Measurements from ENCODE around the gene DPH7.
"Not testable (repeated sequence)": the region's sequence is repeated elsewhere in the genome, so short reads cannot be mapped to it uniquely, and the experiment has no call there.

The DPH7 gene

GRCh38 chr9:137605121-137606004 lies 26.6 kb upstream of the DPH7 start, which contains the start of gene ARRDC1:
TSS of gene ARRDC1 (plus strand) at chr9:137605686. CDS start at chr9:137605718, 32 bp downstream.
- Histone ChIP-seq H3K27me3 (ENCODE audit: control insufficient read depth, insufficient read depth, low read length) (peaks cover 33% of the 10 kb centered on the region), H3K4me1 (ENCODE audit: control insufficient read depth, insufficient read depth, low read length) (peaks cover 25% of the 10 kb centered on the region), H3K9me3 (ENCODE audit: control insufficient read depth, insufficient read depth, low read depth, low read length) (no peaks in the 10 kb centered on the region), H3K4me3 (ENCODE audit: low read depth, low read length) (peak within 1 kb of the TSS; percentile 88), H3K36me3 (ENCODE audit: control insufficient read depth, insufficient read depth, low read length) (no peaks in the 10 kb centered on the region), H3K9ac (ENCODE audit: low read length) (peak within 1 kb of the TSS; percentile 81), H3K27ac (ENCODE audit: low read depth, low read length) (no peak within 1 kb of the TSS)

DNA sequence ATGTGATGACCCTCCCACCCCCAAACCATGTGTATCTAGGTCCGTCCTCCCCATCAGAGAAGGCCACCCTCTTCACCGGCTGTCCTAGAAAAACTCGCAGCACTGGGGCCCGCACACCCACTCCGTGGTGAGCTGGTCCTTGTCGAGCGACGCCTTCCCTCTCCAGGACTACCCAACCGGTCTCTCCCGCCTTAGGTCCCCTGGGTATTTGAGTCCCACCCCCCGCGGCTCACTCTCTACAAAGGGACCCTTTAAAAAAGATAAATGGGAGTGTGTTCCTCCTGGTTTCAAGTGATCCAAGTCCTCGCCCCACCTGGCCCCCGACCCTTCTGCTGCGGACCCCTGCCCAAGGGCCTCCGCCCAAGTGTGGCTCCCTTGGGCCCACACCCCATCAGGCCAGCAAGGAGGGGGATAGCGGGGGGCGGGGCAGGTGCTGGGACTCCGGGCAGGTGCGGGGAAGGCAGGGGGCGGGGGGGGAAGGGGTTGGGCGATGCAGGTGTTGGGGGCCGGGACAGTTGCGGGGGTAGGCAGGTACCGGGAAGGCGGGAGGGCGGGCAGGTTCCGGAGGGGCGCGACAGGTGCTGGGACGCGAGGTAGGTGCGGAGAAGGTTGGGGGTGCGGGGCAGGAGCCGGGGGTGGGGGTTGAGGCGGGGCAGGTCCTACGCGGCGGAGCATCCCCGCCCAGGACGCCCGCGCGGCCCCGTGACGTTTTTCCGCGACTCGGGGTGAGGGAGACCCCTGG lies 25.8 kb upstream of the DPH7 start:
- Histone ChIP-seq H3K4me3 (ENCODE audit: low read depth, low read length) (peak overlapping the region; percentile 50), H3K9ac (ENCODE audit: low read length) (no peak overlapping the region), H3K4me1 (ENCODE audit: control insufficient read depth, insufficient read depth, low read length) (peaks cover 25% of the 10 kb centered on the region), H3K27me3 (ENCODE audit: control insufficient read depth, insufficient read depth, low read length) (peaks cover 33% of the 10 kb centered on the region), H3K27ac (ENCODE audit: low read depth, low read length) (no peak overlapping the region), H3K9me3 (ENCODE audit: control insufficient read depth, insufficient read depth, low read depth, low read length) (no peaks in the 10 kb centered on the region), H3K36me3 (ENCODE audit: control insufficient read depth, insufficient read depth, low read length) (no peaks in the 10 kb centered on the region)

DNA sequence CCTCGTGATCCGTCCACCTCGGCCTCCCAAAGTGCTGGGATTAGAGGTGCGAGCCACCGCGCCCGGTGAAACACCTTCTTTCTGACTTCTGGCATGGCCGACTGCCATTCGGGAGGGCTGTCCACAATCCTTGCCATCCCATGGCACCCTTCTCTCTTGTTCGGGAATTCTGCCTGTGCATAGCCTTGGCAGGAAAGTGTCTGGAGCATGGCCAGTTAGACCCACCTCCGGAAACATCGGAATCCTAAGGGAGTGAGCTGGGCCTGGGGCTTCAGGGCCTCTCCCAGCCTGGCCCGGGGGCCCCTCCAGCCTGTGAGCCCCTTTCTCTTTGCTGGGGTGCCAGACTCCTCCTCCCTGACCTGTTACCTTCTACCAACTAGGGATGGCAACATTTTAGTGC lies 25.2 kb upstream of the DPH7 start:
- H3K4me1 ChIP-seq (ENCODE audit: control insufficient read depth, insufficient read depth, low read length), result peaks cover 25% of the 10 kb centered on the region
- H3K27me3 ChIP-seq (ENCODE audit: control insufficient read depth, insufficient read depth, low read length), result peaks cover 33% of the 10 kb centered on the region
- H3K4me3 ChIP-seq (ENCODE audit: low read depth, low read length), result peak overlapping the region; percentile 32; the same call in 1 of the 2 replicates
- no peaks in the 10 kb centered on the region for H3K9me3 ChIP-seq (ENCODE audit: control insufficient read depth, insufficient read depth, low read depth, low read length)
- H3K27ac ChIP-seq (ENCODE audit: low read depth, low read length), result no peak overlapping the region
- H3K9ac ChIP-seq (ENCODE audit: low read length), result no peak overlapping the region
- H3K36me3 ChIP-seq (ENCODE audit: control insufficient read depth, insufficient read depth, low read length), result no peaks in the 10 kb centered on the region

DNA sequence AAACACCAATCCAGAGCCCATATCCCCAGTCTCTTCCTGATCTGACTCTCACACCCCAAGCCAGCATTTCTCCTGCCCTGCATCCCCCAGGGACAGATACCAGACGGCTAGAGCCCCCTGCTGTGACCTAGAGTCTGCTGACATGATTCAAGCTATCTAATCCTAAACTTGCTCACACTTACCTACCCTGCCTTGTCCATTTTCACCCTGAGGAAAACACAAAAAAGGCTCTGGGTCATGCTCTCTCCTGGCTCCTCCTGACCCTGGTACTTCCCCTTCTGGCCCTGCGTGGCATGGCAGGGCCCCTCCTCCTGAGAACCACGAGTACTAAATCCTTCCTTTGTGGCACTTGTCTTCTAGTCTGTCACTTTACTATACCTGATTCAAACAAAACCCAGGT lies 23.9 kb upstream of the DPH7 start:
- Histone ChIP-seq H3K9me3 (ENCODE audit: control insufficient read depth, insufficient read depth, low read depth, low read length) (no peaks in the 10 kb centered on the region), H3K36me3 (ENCODE audit: control insufficient read depth, insufficient read depth, low read length) (no peaks in the 10 kb centered on the region), H3K27me3 (ENCODE audit: control insufficient read depth, insufficient read depth, low read length) (peaks cover 33% of the 10 kb centered on the region), H3K9ac (ENCODE audit: low read length) (no peak overlapping the region), H3K27ac (ENCODE audit: low read depth, low read length) (no peak overlapping the region), H3K4me3 (ENCODE audit: low read depth, low read length) (no peak overlapping the region), H3K4me1 (ENCODE audit: control insufficient read depth, insufficient read depth, low read length) (peaks cover 25% of the 10 kb centered on the region)

DNA sequence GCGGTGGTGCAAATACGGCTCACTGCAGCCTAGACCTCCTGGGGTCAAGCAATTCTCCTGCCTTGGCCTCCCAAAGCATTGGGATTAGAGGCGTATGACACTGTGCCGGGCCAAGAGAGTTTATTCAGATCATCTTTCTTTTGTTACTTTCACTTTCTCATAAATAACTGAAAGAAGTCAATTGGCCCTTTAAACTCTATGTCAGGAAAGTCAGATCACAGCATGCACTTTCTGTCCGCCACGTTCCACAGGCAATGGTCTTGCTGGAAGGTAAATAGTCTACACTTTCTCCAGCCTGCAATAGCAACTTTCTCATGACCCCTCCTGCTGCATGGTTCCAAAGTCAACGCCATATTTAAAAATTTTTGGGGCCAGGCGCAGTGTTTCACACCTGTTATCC lies 20.2 kb upstream of the DPH7 start:
- H3K27ac ChIP-seq (ENCODE audit: low read depth, low read length), result no peak overlapping the region
- H3K27me3 ChIP-seq (ENCODE audit: control insufficient read depth, insufficient read depth, low read length), result peaks cover 12% of the 10 kb centered on the region
- H3K9ac ChIP-seq (ENCODE audit: low read length), result no peak overlapping the region

DNA sequence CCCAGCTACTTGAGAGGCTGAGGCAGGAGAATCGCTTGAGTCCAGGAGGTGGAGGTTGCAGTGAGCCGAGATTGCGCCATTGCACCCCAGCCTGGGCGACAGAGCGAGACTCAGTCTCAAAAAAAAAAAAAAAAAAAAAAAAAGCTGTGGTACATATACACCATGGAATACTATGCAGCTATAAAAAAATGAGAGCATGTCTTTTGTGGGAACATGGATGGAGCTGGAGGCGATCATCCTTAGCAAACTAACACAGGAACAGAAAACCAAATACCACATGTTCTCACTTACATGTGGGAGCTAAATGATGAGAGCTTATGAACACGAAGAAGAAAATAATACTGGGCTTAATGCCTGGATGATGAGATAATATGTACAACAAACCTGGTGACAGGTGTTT lies 17.9 kb upstream of the DPH7 start:
- not testable (repeated sequence) for H3K27ac ChIP-seq (ENCODE audit: low read depth, low read length); H3K4me1 ChIP-seq (ENCODE audit: control insufficient read depth, insufficient read depth, low read length); H3K36me3 ChIP-seq (ENCODE audit: control insufficient read depth, insufficient read depth, low read length); H3K4me3 ChIP-seq (ENCODE audit: low read depth, low read length); H3K27me3 ChIP-seq (ENCODE audit: control insufficient read depth, insufficient read depth, low read length); H3K9me3 ChIP-seq (ENCODE audit: control insufficient read depth, insufficient read depth, low read depth, low read length); H3K9ac ChIP-seq (ENCODE audit: low read length)

More for the DNA sequence above, 20.2 kb upstream of the DPH7 start:
- H3K9me3 ChIP-seq (ENCODE audit: control insufficient read depth, insufficient read depth, low read depth, low read length), result no peaks in the 10 kb centered on the region
- no peaks in the 10 kb centered on the region for H3K36me3 ChIP-seq (ENCODE audit: control insufficient read depth, insufficient read depth, low read length)
- H3K4me3 ChIP-seq (ENCODE audit: low read depth, low read length), result no peak overlapping the region
- H3K4me1 ChIP-seq (ENCODE audit: control insufficient read depth, insufficient read depth, low read length), result peaks cover 7% of the 10 kb centered on the region; the same call in 1 of the 2 replicates

GRCh38 chr9:137593176-137593575 lies 14.5 kb upstream of the DPH7 start:
- Histone ChIP-seq H3K27me3 (ENCODE audit: control insufficient read depth, insufficient read depth, low read length) (no peaks in the 10 kb centered on the region), H3K4me3 (ENCODE audit: low read depth, low read length) (no peak overlapping the region), H3K4me1 (ENCODE audit: control insufficient read depth, insufficient read depth, low read length) (0 out of 2 replicates have a peak, but pooled peaks cover 2% of the 10 kb centered on the region), H3K9me3 (ENCODE audit: control insufficient read depth, insufficient read depth, low read depth, low read length) (no peaks in the 10 kb centered on the region), H3K9ac (ENCODE audit: low read length) (no peak overlapping the region), H3K27ac (ENCODE audit: low read depth, low read length) (no peak overlapping the region), H3K36me3 (ENCODE audit: control insufficient read depth, insufficient read depth, low read length) (peaks cover 10% of the 10 kb centered on the region)

GRCh38 chr9:137592767-137593166 lies 14.0 kb upstream of the DPH7 start:
- H3K9me3 ChIP-seq (ENCODE audit: control insufficient read depth, insufficient read depth, low read depth, low read length), result no peaks in the 10 kb centered on the region
- H3K27me3 ChIP-seq (ENCODE audit: control insufficient read depth, insufficient read depth, low read length), result no peaks in the 10 kb centered on the region
- 0 out of 2 replicates have a peak, but pooled peaks cover 2% of the 10 kb centered on the region for H3K4me1 ChIP-seq (ENCODE audit: control insufficient read depth, insufficient read depth, low read length)
- H3K27ac ChIP-seq (ENCODE audit: low read depth, low read length), result no peak overlapping the region
- H3K4me3 ChIP-seq (ENCODE audit: low read depth, low read length), result no peak overlapping the region
- H3K9ac ChIP-seq (ENCODE audit: low read length), result no peak overlapping the region
- peaks cover 14% of the 10 kb centered on the region for H3K36me3 ChIP-seq (ENCODE audit: control insufficient read depth, insufficient read depth, low read length)

DNA sequence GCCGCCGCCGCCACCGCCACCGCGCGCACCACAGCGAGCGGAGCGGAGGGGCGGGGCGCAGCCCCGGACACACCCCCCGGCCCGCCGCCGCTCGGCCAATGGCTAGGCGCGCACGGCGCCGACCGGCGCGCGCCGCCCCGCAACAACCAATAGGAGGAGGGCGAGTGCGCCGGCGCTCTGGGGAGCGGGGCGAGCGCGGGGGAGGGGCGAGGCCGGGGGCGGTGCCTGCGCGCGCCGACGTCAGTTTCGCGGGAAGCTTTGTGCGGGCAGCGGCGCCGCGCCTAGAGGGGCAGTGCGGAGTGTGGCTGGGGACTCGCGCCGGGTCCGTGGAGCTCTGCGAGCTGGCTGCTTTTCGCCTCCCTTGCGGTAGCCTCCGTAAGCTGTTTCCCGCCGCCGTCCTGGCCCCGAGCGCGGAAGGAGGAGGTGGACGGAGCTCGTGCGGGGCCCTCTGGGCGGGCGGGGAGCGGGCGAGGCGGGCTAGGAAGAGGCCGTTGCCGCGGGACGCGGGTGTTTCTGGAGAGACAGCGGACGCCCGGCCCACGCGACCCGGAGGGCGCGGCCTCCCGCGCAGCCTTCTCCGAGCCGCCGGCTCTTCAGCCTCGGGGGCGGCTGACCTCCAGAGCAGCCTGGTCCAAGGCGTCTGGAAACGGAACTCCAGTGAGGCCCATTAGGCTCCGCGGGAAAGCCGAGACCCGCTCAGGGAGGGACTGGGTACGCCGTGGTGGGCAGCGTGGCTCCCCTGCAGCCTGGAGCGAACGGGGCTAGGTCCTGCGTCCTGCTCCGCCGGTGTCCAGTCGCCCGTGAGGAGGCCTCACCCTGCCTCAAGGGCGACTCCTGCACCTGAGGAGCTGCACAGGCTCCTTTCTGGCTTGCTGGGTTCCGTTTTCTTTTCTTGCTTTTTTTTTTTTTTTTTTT lies 12.0 kb upstream of the DPH7 start, which contains the start of gene ZMYND19:
Gene ZMYND19 (minus strand): TSS at position 44 of the 915 bp plus-strand sequence. CDS start 249 bp downstream, outside the sequence.
- peak within 1 kb of the TSS; percentile 87 for H3K9ac ChIP-seq (ENCODE audit: low read length)
- peaks cover 34% of the 10 kb centered on the region for H3K36me3 ChIP-seq (ENCODE audit: control insufficient read depth, insufficient read depth, low read length)
- H3K4me1 ChIP-seq (ENCODE audit: control insufficient read depth, insufficient read depth, low read length), result 0 out of 2 replicates have a peak, but pooled peaks cover 2% of the 10 kb centered on the region
- no peaks in the 10 kb centered on the region for H3K9me3 ChIP-seq (ENCODE audit: control insufficient read depth, insufficient read depth, low read depth, low read length)
- peak within 1 kb of the TSS; percentile 84 for H3K4me3 ChIP-seq (ENCODE audit: low read depth, low read length)
- H3K27me3 ChIP-seq (ENCODE audit: control insufficient read depth, insufficient read depth, low read length), result no peaks in the 10 kb centered on the region
- H3K27ac ChIP-seq (ENCODE audit: low read depth, low read length), result no peak within 1 kb of the TSS; the same call in 1 of the 2 replicates

DNA sequence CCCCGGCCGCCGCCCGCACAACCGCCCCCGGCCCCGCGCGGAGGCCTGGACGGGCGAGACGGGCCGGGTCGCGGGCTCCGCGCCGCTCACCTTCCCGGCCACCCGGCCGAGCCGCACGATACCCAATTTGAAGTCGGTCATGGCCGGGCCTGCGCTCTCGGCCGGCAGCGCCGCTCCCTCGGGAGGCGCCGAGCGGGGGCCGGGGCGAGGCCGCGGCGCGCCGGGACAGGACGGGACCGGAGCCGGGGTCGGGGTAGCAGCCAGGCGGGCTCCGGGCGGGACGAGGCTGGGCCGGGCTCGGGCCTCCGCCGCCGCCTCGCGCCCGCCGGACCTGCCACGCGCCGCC lies 11.4 kb upstream of the DPH7 start:
- peak overlapping the region; percentile 87 for H3K9ac ChIP-seq (ENCODE audit: low read length)

More for the DNA sequence above, 11.4 kb upstream of the DPH7 start:
- Histone ChIP-seq H3K9me3 (ENCODE audit: control insufficient read depth, insufficient read depth, low read depth, low read length) (no peaks in the 10 kb centered on the region), H3K4me3 (ENCODE audit: low read depth, low read length) (peak overlapping the region; percentile 84), H3K27ac (ENCODE audit: low read depth, low read length) (no peak overlapping the region), H3K4me1 (ENCODE audit: control insufficient read depth, insufficient read depth, low read length) (0 out of 2 replicates have a peak, but pooled peaks cover 2% of the 10 kb centered on the region), H3K27me3 (ENCODE audit: control insufficient read depth, insufficient read depth, low read length) (no peaks in the 10 kb centered on the region), H3K36me3 (ENCODE audit: control insufficient read depth, insufficient read depth, low read length) (peaks cover 39% of the 10 kb centered on the region)

Measured in HUES6 (cell line).